ENCODE results near the gene SLC1A1.
"Not testable (repeated sequence)": the region's sequence is repeated elsewhere in the genome, so short reads cannot be mapped to it uniquely, and the experiment has no call there.

The SLC1A1 gene

GRCh38 chr9:4541281-4541680 is 51.0 kb downstream of the SLC1A1 start:
- ATAC-seq: no peak
- TF ChIP-seq ZFP30 (CRISPR knock-in tag; IDR thresholded peaks at IDR 0.05) (no peak), ARNTL (CRISPR knock-in tag; IDR thresholded peaks at IDR 0.05; ENCODE audit: borderline replicate concordance, low read depth) (no peak), BACH2 (CRISPR knock-in tag; IDR thresholded peaks at IDR 0.05; ENCODE audit: borderline replicate concordance) (no peak), POU6F1 (CRISPR knock-in tag; IDR thresholded peaks at IDR 0.05; ENCODE audit: borderline replicate concordance, low read depth) (no peak), OSR1 (CRISPR knock-in tag; IDR thresholded peaks at IDR 0.05) (no peak), TCF4 (CRISPR knock-in tag; IDR thresholded peaks at IDR 0.05; ENCODE audit: borderline replicate concordance) (no peak), TSHZ2 (CRISPR knock-in tag; IDR thresholded peaks at IDR 0.05) (no peak), ISL1 (CRISPR knock-in tag; IDR thresholded peaks at IDR 0.05) (no peak), ZFP3 (CRISPR knock-in tag; IDR thresholded peaks at IDR 0.05) (no peak), CSDC2 (CRISPR knock-in tag; IDR thresholded peaks at IDR 0.05) (no peak), RARB (CRISPR knock-in tag; IDR thresholded peaks at IDR 0.05) (no peak), ZC3H10 (CRISPR knock-in tag; IDR thresholded peaks at IDR 0.05) (no peak), GLIS3 (CRISPR knock-in tag; IDR thresholded peaks at IDR 0.05) (no peak), SNAI2 (CRISPR knock-in tag; IDR thresholded peaks at IDR 0.05) (no peak), CSRNP3 (CRISPR knock-in tag; IDR thresholded peaks at IDR 0.05) (no peak), CREB5 (CRISPR knock-in tag; IDR thresholded peaks at IDR 0.05; ENCODE audit: low read depth) (no peak), ESRRG (CRISPR knock-in tag; IDR thresholded peaks at IDR 0.05) (no peak), ZNF8 (CRISPR knock-in tag; IDR thresholded peaks at IDR 0.05) (no peak), TOX (CRISPR knock-in tag; IDR thresholded peaks at IDR 0.05; ENCODE audit: borderline replicate concordance) (no peak)
- TF ChIP-seq, protein P1, sequence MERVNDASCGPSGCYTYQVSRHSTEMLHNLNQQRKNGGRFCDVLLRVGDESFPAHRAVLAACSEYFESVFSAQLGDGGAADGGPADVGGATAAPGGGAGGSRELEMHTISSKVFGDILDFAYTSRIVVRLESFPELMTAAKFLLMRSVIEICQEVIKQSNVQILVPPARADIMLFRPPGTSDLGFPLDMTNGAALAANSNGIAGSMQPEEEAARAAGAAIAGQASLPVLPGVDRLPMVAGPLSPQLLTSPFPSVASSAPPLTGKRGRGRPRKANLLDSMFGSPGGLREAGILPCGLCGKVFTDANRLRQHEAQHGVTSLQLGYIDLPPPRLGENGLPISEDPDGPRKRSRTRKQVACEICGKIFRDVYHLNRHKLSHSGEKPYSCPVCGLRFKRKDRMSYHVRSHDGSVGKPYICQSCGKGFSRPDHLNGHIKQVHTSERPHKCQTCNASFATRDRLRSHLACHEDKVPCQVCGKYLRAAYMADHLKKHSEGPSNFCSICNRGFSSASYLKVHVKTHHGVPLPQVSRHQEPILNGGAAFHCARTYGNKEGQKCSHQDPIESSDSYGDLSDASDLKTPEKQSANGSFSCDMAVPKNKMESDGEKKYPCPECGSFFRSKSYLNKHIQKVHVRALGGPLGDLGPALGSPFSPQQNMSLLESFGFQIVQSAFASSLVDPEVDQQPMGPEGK (CRISPR knock-in tag; IDR thresholded peaks at IDR 0.05; ENCODE audit: borderline replicate concordance): no peak

GRCh38 chr9:4541856-4542255 is 51.6 kb downstream of the SLC1A1 start:
- TF ChIP-seq TSHZ2 (CRISPR knock-in tag; IDR thresholded peaks at IDR 0.05): no peak
- no peak for TF ChIP-seq BACH2 (CRISPR knock-in tag; IDR thresholded peaks at IDR 0.05; ENCODE audit: borderline replicate concordance)
- TF ChIP-seq CREB5 (CRISPR knock-in tag; IDR thresholded peaks at IDR 0.05; ENCODE audit: low read depth): no peak
- no peak for TF ChIP-seq GLIS3 (CRISPR knock-in tag; IDR thresholded peaks at IDR 0.05)
- no peak for TF ChIP-seq ZNF565 (CRISPR knock-in tag; conservative IDR thresholded peaks at IDR 0.05; ENCODE audit: low read depth)
- TF ChIP-seq, protein P1 (CRISPR knock-in tag; IDR thresholded peaks at IDR 0.05; ENCODE audit: borderline replicate concordance): no peak
- no peak for TF ChIP-seq ZFP30 (CRISPR knock-in tag; IDR thresholded peaks at IDR 0.05)
- TF ChIP-seq ZFP3 (CRISPR knock-in tag; IDR thresholded peaks at IDR 0.05): no peak
- TF ChIP-seq POU6F1 (CRISPR knock-in tag; IDR thresholded peaks at IDR 0.05; ENCODE audit: borderline replicate concordance, low read depth): no peak
- ATAC-seq: no peak

GRCh38 chr9:4544714-4545113 is 54.4 kb downstream of the SLC1A1 start:
- not testable (repeated sequence) for ATAC-seq

All from SK-N-SH treated with all-trans-retinoic acid at 6 μM for 48 hours (cell line).